Right lobe of liver (tissue), 6 donors: ENCODE measurements around the gene SPRR2E. TPM values are rescaled to one million over a fixed set of nuclear protein-coding genes. Genes with fewer than 3 reads are reported as not detected.
"Not testable (repeated sequence)": the region's sequence is repeated elsewhere in the genome, so short reads cannot be mapped to it uniquely, and the experiment has no call there.

Experiments used
- ATAC-seq, 4 donors: fragments of 200-7000 bp; cut with Tn5 transposase; one replicate each; pipeline ENCODE4 v1.9.1; 2020; ENCODE audit warnings: mild to moderate bottlenecking in 4 of 4, moderate library complexity in 4 of 4
- DNase-seq, 3 donors: peaks; one replicate each; pipeline ENCODE4 v3.0.0-alpha.2; 2020
- H3K27ac ChIP-seq, 3 donors: fragments of 200-600 bp; one replicate each; pipeline ENCODE4 v1.8.0; 2022
- H3K27me3 ChIP-seq, 2 donors: fragments of 200-600 bp; one replicate each; pipeline ENCODE4 v1.8.0; 2022
- H3K36me3 ChIP-seq, 4 donors: fragments of 200-600 bp; sonication (generic) in 1 of 4; one replicate each; pipeline versions ENCODE4 v1.5.1 to v1.8.0; 2017 to 2022; ENCODE audit warnings: control low read depth in 1 of 4
- H3K4me1 ChIP-seq, 4 donors: fragments of 200-600 bp; sonication (generic) in 1 of 4; one replicate each; pipeline versions ENCODE4 v1.5.1 to v1.8.0; 2017 to 2022; ENCODE audit warnings: control low read depth in 1 of 4
- H3K4me3 ChIP-seq, 3 donors: fragments of 200-600 bp; one replicate each; pipeline ENCODE4 v1.8.0; 2022
- H3K9me3 ChIP-seq, 4 donors: fragments of 200-600 bp; sonication (generic) in 1 of 4; one replicate each; pipeline versions ENCODE4 v1.5.1 to v1.8.0; 2017 to 2022; ENCODE audit warnings: control low read depth in 1 of 4
- CTCF ChIP-seq, 4 donors: fragments of 200-600 bp in 3 of 4; fragments of 450-650 bp in 1 of 4; IDR thresholded peaks; one replicate each; pipeline versions ENCODE4 v1.5.1 to v1.8.0; 2016 to 2022; ENCODE audit warnings: antibody characterized with exemption in 4 of 4, mild to moderate bottlenecking in 2 of 4
- POLR2A ChIP-seq: fragments of 450-650 bp; IDR thresholded peaks from one replicate; pipeline ENCODE4 v1.6.1; 2017; ENCODE audit warnings: antibody characterized with exemption, mild to moderate bottlenecking
- WGBS: methylation state at CpG from one replicate; pipeline ENCODE4 v1.1.6; 2018; ENCODE audit warnings: low coverage, low lambda C conversion rate; ENCODE audit not compliant: insufficient coverage; ENCODE audit errors: missing lambda C conversion rate; 5-methylcytosine and 5-hydroxymethylcytosine counted together
- intact Hi-C, 2 donors: fragments of 100-400 bp; cut with DNase I; formaldehyde crosslinking; loops; one replicate each; pipeline versions ENCODE4 v1.11.2 to v1.14.1; 2022
- total RNA-seq, 6 experiments: library from RNA; depleted of rRNA in 2 of 6; stranded (reverse); fragments of >200 nt in 2 of 6; fragmentation: NEBNext Ultra II Directional in 3 of 6; extraction: Animal tissue kit (Norgen Biotek cat#: 25700) in 3 of 6; gene quantifications; one replicate each; pipeline versions ENCODE4 v1.1.0 to v1.2.4, GENCODE V29; 2016 to 2023
- donor health status: DM: no; HTN: yes; CAD: no.
- donor health status: DM: no; HTN: no; CAD: no.
- donor health status: DM: no; HTN: no; CAD: no.
- donor health status: DM: no; HTN: yes; CAD: no.
- donor health status: DM: no; HTN: yes; CAD: no.

Gene SPRR2E
- total RNA-seq, 6 experiments from 2014 or later: not detected

DNA sequence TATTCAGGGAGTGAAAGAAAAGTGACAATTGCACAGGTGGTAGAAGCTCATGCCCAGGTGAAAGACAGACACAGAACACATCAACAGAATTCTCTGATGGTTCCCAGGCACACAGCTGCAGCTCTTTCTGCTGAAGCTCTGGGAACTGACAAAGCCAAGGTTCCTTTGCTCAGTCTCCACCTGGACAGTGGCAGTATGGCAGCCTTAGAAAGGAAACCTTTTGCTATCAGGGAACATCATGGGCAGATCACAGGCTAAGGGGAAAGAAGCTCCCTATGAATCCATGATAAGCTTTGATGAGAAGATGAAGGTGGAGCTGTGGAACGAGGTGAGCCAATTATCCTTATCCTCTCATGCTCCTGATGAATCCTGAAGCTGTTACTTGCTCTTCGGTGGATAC, 24.1 kb downstream of the SPRR2E start:
- 36% methylated on average over 2 of the region's 2 CpGs for WGBS

DNA sequence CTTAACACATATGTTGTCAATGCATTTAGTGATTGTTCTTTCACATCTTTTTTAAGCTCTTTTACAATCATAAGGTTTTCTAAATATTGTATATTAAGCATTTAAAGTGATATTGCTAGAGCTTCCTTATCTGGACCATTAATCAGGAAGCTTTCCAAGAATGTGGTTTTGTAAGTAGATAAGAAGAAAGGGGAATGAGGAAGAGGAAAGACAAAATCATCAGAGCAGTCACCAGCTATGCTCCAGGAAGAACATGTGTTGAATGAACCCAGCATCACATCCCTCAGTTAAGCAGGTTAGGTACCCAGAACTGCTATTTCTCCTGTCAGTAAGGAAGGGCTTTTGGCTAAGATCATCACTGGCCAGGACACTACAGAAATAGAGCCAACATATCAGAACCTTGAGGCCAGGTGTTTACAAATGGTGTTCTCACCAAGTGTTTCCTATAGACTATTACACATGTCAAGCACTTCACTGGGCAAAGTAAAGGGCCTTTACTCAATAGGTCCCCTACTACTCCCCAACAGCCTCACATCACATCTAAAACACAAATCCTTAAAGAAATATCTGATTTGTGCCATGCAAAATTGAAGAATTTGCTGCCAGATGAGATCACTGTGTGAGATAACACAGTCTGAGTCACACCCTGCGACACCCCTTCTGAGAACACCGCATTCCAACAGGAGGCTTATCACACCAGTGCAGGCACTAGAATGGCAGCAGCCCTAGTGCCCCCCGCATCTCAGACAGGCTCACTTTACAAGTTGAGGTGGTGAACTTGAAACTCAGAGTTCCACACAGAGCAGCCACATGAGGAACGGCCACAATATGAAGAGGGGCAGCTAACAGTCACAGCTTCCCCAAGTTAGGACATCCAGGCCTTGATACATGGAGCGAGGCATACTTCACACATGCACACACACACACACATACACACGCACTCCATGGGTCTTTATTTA, 35.2 kb downstream of the SPRR2E start:
- no peak for DNase-seq
- Histone ChIP-seq H3K4me1 (no peaks in the 10 kb centered on the region), H3K9me3 (no peaks in the 10 kb centered on the region), H3K36me3 (no peaks in the 10 kb centered on the region), H3K4me3 (no peak overlapping the region), H3K27me3 (no peaks in the 10 kb centered on the region), H3K27ac (no peak overlapping the region)
- WGBS: 40% methylated on average over 4 of the region's 6 CpGs
- ATAC-seq: no peak
- intact Hi-C loops: no loop called here
- TF ChIP-seq CTCF (IDR thresholded peaks at IDR 0.05): no peak
- TF ChIP-seq POLR2A: no peak

More for the DNA sequence above, 24.1 kb downstream of the SPRR2E start:
- H3K4me1 ChIP-seq: no peaks in the 10 kb centered on the region
- H3K36me3 ChIP-seq: no peaks in the 10 kb centered on the region
- ATAC-seq (no peak), DNase-seq (no peak)
- H3K27ac ChIP-seq: no peak overlapping the region
- intact Hi-C loops: no loop called here
- H3K4me3 ChIP-seq: no peak overlapping the region
- no peak for TF ChIP-seq CTCF (IDR thresholded peaks at IDR 0.05)
- TF ChIP-seq POLR2A: no peak
- H3K9me3 ChIP-seq: no peaks in the 10 kb centered on the region
- H3K27me3 ChIP-seq: no peaks in the 10 kb centered on the region

DNA sequence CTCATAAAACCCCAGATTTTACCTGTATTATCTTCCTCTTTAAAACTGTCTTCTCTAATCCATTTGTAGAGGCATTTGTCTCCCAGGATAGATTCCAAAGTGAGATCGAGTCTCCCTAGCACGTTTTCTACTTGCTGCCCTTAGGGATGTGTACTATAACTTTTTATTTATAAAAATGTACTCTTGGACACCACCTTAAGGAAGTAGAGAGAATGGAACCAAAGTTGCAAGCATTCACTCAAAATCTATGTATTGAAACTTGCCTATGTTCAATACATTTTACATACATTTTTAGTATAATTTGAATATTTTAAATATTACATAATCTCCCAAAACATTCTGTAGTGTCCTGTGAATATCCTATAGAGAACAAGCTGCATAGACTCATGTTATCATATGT, 36.2 kb downstream of the SPRR2E start:
- ATAC-seq (no peak), DNase-seq (no peak)
- Histone ChIP-seq H3K36me3 (no peaks in the 10 kb centered on the region), H3K27me3 (no peaks in the 10 kb centered on the region), H3K27ac (no peak overlapping the region), H3K4me3 (no peak overlapping the region), H3K9me3 (no peaks in the 10 kb centered on the region), H3K4me1 (no peaks in the 10 kb centered on the region)
- TF ChIP-seq CTCF (IDR thresholded peaks at IDR 0.05): no peak
- TF ChIP-seq POLR2A: no peak
- WGBS: 45% methylated on average over 2 of the region's 2 CpGs
- intact Hi-C loops: no loop called here

DNA sequence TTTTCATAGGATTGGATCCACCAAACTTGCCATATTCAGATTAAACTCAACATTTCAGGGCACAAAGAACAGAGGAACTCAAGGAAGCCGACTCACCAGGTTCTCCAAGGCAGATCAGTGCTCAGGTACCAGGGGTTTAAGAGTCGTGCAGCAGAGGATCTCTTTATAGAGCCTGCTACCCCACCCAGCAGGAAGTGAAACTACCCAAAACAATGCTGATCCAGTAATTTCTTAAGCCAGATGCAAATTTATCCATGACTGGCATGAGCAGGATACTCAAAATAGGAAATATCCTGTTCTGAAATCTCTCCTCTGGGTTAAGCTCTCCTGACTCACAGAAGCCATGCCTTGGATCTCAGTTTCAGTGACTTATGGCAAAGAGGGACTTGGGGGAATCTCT, 37.0 kb downstream of the SPRR2E start, which contains the start of gene SPRR2A:
TSS of gene SPRR2A (minus strand) at position 138 of the 400 bp plus-strand sequence. CDS start 777 bp downstream, outside the sequence.
- intact Hi-C loops: no loop called here
- WGBS: 47% methylated on average over 2 of the region's 2 CpGs

GRCh38 chr1:153056111-153056510, 38.2 kb downstream of the SPRR2E start:
- H3K36me3 ChIP-seq, DNase-seq, H3K27me3 ChIP-seq, H3K9me3 ChIP-seq, ATAC-seq, H3K4me3 ChIP-seq, H3K4me1 ChIP-seq, intact Hi-C loops, H3K27ac ChIP-seq: not testable (repeated sequence)
- 47% methylated on average over 3 of the region's 3 CpGs for WGBS

More for the DNA sequence above, 37.0 kb downstream of the SPRR2E start, which contains the start of gene SPRR2A:
- no peak for TF ChIP-seq POLR2A
- TF ChIP-seq CTCF (IDR thresholded peaks at IDR 0.05): no peak
- no peaks in the 10 kb centered on the region for H3K9me3 ChIP-seq
- no peaks in the 10 kb centered on the region for H3K36me3 ChIP-seq
- no peak for ATAC-seq
- no peak within 1 kb of the TSS for H3K27ac ChIP-seq
- no peak for DNase-seq
- no peaks in the 10 kb centered on the region for H3K4me1 ChIP-seq
- H3K4me3 ChIP-seq: no peak within 1 kb of the TSS
- no peaks in the 10 kb centered on the region for H3K27me3 ChIP-seq
